ENCODE data around the gene FAM187B.
"Not testable (repeated sequence)": the region's sequence is repeated elsewhere in the genome, so short reads cannot be mapped to it uniquely, and the experiment has no call there.

Gene FAM187B

GRCh38 chr19:35213663-35214632 is 14.6 kb downstream of the FAM187B start:
- H3K36me3 Mint-ChIP-seq, result peaks cover 27% of the 10 kb centered on the region
- H3K9me3 Mint-ChIP-seq, result no peaks in the 10 kb centered on the region
- peak; percentile 87 for ATAC-seq
- H3K4me1 Mint-ChIP-seq, result peaks cover 64% of the 10 kb centered on the region
- peak overlapping the region; percentile 64 for H3K4me3 Mint-ChIP-seq
- DNase-seq (ENCODE audit: low spot score in 2 of 2), result peak; percentile 57 to 82
- peak overlapping the region; percentile 97 for H3K27ac Mint-ChIP-seq

GRCh38 chr19:35212241-35212640 is 16.3 kb downstream of the FAM187B start:
- peaks cover 27% of the 10 kb centered on the region for H3K36me3 Mint-ChIP-seq
- peaks cover 71% of the 10 kb centered on the region for H3K4me1 Mint-ChIP-seq
- ATAC-seq, result no peak
- no peak for DNase-seq (ENCODE audit: low spot score in 2 of 2)
- H3K9me3 Mint-ChIP-seq, result no peaks in the 10 kb centered on the region
- H3K4me3 Mint-ChIP-seq, result peak overlapping the region; percentile 64
- peak overlapping the region; percentile 97 for H3K27ac Mint-ChIP-seq

DNA sequence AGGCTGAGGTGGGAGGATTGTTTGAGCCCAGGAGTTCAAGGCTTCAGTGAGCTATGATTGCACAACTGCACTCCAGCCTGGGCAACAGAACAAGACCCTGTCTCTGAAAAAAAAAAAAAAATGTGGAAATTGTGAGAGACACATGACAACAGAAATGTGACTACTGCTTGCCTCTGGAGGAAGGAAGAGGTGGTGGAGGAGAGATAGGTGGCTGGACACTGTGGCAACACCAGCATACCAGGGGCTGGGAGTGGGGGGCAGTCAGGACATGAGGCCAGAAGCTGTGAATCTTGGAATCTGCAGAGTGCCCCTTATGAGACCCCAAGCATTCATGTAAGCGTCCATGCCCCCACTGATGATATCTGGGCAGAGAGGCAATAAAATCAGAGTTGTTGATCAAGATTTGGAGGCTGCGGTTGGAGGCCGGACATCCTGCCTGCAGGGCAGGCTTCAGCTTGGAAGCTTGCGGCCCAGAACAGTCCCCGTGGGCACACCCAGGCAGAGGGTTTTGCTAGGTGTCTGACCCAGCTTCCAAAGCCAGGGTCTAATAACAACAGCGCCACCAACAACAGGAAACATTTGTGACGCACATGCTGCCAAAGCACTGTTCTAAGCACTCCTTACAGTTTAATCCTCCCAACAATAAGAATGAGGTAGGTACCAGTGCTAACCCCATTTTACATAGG is 16.9 kb downstream of the FAM187B start:
- peak; percentile 14 for ATAC-seq
- peak; percentile 27 to 68 for DNase-seq (ENCODE audit: low spot score in 2 of 2)
- Mint-ChIP-seq H3K4me3 (peak overlapping the region; percentile 64), H3K9me3 (no peaks in the 10 kb centered on the region), H3K36me3 (peaks cover 27% of the 10 kb centered on the region), H3K4me1 (peaks cover 71% of the 10 kb centered on the region), H3K27ac (peak overlapping the region; percentile 97)

DNA sequence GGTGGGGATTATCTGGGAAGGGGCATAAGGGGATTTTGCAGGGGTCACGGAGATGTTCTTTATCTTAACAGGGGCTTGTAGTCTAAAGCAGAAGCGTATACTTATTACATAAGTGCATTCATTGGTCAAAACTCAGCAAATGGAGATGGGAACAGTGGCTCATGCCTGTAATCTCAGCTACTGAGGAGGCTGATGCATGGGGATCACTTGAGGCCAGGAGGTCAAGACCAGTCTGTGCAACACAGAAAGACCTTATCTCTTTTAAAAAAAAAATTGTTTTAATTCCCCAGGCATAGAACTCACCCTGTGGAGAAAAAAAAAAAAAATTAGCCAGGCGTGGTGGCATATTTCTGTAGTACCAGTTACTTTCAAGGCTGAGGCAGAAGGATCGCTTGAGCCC is 18.9 kb downstream of the FAM187B start:
- peaks cover 27% of the 10 kb centered on the region for H3K36me3 Mint-ChIP-seq
- H3K4me3 Mint-ChIP-seq, result no peak overlapping the region
- peaks cover 73% of the 10 kb centered on the region for H3K4me1 Mint-ChIP-seq
- H3K27ac Mint-ChIP-seq, result no peak overlapping the region
- no peaks in the 10 kb centered on the region for H3K9me3 Mint-ChIP-seq
- no peak for ATAC-seq
- no peak for DNase-seq (ENCODE audit: low spot score in 2 of 2)

- Mint-ChIP-seq H3K4me3 (peak overlapping the region; percentile 48), H3K27ac (no peak overlapping the region), H3K4me1 (peaks cover 74% of the 10 kb centered on the region), H3K36me3 (peaks cover 20% of the 10 kb centered on the region), H3K9me3 (no peaks in the 10 kb centered on the region)
- DNase-seq (ENCODE audit: low spot score in 2 of 2) (no peak), ATAC-seq (no peak)
Observed at GRCh38 chr19:35208121-35208520, 20.4 kb downstream of the FAM187B start.

- H3K36me3 Mint-ChIP-seq, result peaks cover 18% of the 10 kb centered on the region
- no peak for ATAC-seq
- peak overlapping the region; percentile 48 for H3K4me3 Mint-ChIP-seq
- peak in 1 of 2 donors; percentile 43 for DNase-seq (ENCODE audit: low spot score in 2 of 2)
- H3K4me1 Mint-ChIP-seq, result peaks cover 74% of the 10 kb centered on the region
- H3K9me3 Mint-ChIP-seq, result no peaks in the 10 kb centered on the region
- peak overlapping the region; percentile 86 for H3K27ac Mint-ChIP-seq
Observed at GRCh38 chr19:35207391-35207871, 21.1 kb downstream of the FAM187B start.

- peaks cover 12% of the 10 kb centered on the region for H3K36me3 Mint-ChIP-seq
- H3K27ac Mint-ChIP-seq, result peak overlapping the region; percentile 86
- peaks cover 69% of the 10 kb centered on the region for H3K4me1 Mint-ChIP-seq
- H3K9me3 Mint-ChIP-seq, result no peaks in the 10 kb centered on the region
- H3K4me3 Mint-ChIP-seq, result peak overlapping the region; percentile 48
- no peak for ATAC-seq
- DNase-seq (ENCODE audit: low spot score in 2 of 2), result no peak
Observed at GRCh38 chr19:35206855-35207254, 21.7 kb downstream of the FAM187B start.

GRCh38 chr19:35206379-35206778 is 22.2 kb downstream of the FAM187B start:
- DNase-seq (ENCODE audit: low spot score in 2 of 2) (peak in 1 of 2 donors; percentile 55), ATAC-seq (peak; percentile 60)
- peaks cover 64% of the 10 kb centered on the region for H3K4me1 Mint-ChIP-seq
- H3K9me3 Mint-ChIP-seq, result no peaks in the 10 kb centered on the region
- peaks cover 7% of the 10 kb centered on the region for H3K36me3 Mint-ChIP-seq
- H3K4me3 Mint-ChIP-seq, result peak overlapping the region; percentile 48
- peak overlapping the region; percentile 86 for H3K27ac Mint-ChIP-seq

GRCh38 chr19:35205733-35206323 is 22.7 kb downstream of the FAM187B start:
- Mint-ChIP-seq H3K9me3 (no peaks in the 10 kb centered on the region), H3K4me1 (peaks cover 59% of the 10 kb centered on the region), H3K36me3 (peaks cover 3% of the 10 kb centered on the region), H3K4me3 (peak overlapping the region; percentile 48), H3K27ac (peak overlapping the region; percentile 86)
- DNase-seq (ENCODE audit: low spot score in 2 of 2), result no peak
- no peak for ATAC-seq

DNA sequence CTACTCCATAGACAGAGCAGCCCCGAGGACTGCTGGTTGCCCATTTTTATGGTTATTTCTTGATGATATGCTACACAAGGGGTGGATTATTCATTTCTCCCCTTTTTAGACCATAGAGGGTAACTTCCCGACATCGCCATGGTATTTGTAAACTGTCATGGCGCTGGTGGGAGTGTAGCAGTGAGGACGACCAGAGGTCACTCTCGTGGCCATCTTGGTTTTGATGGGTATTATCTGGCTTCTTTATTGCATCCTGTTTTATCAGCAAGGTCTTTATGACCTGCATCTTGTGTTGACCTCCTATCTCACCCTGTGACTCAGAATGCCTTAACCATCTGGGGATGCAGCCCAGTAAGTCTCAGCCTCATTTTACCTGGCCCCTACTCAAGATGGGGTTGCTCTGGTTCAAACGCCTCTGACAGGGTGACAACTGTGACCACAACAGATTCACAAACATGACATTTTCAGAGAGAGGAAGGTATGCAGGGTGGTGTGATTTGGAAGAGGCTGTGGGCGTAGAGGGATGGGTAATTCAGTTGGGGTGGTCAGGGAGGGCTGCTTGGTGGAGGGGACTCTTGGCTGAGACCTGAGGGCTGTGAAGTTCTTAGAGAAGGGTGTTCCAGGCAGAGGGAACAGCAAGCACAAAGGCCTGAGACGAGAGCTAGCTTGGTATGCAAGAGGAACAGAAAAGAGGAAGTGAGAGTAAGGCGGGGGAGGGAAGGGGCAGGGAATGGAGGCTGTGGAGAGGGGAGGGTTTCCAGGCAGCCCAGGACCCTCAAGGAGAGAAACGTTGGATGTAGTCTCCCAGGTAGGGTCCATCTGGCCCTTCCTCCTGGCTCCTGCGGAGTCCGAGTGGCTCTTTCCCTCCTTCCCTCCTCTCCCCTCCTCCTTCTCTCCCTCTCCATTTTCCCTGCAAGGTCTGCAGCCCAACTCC is 23.5 kb downstream of the FAM187B start:
- DNase-seq (ENCODE audit: low spot score in 2 of 2) (no peak), ATAC-seq (peak; percentile 70)
- Mint-ChIP-seq H3K4me3 (peak overlapping the region; percentile 48), H3K9me3 (no peaks in the 10 kb centered on the region), H3K27ac (peak overlapping the region; percentile 86), H3K4me1 (peaks cover 55% of the 10 kb centered on the region), H3K36me3 (no peaks in the 10 kb centered on the region)

DNA sequence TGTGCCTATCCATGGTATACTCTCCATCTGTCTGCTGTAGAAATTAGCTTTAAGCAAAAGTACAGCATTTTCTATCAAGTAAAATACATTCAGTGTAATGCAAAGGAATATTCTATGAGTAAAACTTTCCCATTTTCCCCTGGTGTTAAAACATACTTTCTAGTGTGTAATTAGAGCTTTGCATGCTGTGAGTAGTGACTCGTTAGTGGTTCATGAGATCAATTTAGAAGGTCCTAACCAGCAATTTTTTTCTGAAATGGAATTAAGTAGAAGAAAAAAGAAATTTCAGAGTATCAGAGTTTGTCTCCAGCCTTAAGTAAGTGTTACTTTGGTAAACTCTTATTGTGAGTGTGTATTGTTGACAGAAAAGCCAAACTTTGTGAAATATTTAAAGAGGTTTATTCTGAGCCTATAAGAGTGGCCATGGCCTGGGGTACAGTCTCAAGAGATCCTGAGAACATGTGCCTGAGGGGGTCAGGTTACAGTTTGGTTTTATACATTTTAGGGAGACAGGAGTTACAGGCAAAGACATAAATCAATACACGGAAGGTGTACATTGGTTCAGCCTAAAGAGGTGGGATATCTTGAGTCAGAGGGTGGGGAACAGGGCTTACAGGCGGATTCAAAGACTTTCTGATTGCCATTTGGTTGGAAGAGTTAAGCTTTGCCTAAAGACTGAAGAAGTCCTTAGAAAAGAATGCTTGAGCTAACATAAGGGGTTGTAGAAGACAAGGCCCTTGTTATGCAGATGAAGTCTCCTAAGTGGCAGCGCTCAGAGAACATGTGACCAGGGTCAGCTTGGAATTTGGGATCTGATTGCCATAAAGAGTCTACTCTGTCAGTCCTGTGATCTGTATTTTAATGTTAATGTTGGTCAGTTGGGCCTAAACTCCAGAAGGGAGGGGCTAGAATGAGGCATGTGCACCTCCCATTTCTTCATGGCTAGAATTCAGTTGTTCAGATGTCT is 25.5 kb downstream of the FAM187B start:
- Mint-ChIP-seq H3K4me3 (no peak overlapping the region), H3K4me1 (peaks cover 51% of the 10 kb centered on the region), H3K27ac (peak overlapping the region; percentile 86), H3K36me3 (no peaks in the 10 kb centered on the region), H3K9me3 (no peaks in the 10 kb centered on the region)
- ATAC-seq (no peak), DNase-seq (ENCODE audit: low spot score in 2 of 2) (no peak)

- Mint-ChIP-seq H3K27ac (no peak overlapping the region), H3K36me3 (no peaks in the 10 kb centered on the region), H3K4me3 (no peak overlapping the region), H3K4me1 (peaks cover 21% of the 10 kb centered on the region), H3K9me3 (no peaks in the 10 kb centered on the region)
- DNase-seq (ENCODE audit: low spot score in 2 of 2), result no peak
- no peak for ATAC-seq
Observed at GRCh38 chr19:35199481-35199880, 29.1 kb downstream of the FAM187B start.

DNA sequence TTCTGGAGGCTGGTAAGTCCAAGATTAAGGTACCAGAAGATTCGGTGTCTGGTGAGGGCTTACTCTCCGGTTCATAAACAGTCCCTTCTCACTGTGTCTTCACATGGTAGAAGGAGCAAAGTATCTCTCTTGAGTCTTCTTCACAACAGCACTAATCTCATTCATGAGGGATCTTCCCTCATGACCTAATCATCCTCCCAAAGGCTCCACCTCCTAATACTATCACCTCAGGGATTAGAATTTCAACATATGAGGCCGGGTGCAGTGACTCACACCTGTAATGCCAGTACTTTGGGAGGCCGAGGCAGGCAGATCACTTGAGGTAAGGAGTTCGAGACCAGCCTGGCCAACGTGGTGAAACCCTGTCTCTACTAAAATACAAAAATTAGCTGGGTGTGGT is 31.7 kb downstream of the FAM187B start:
- not testable (repeated sequence) for H3K36me3 Mint-ChIP-seq, H3K4me3 Mint-ChIP-seq, H3K9me3 Mint-ChIP-seq, H3K27ac Mint-ChIP-seq, ATAC-seq, H3K4me1 Mint-ChIP-seq
- peak in 1 of 2 donors; percentile 20 for DNase-seq (ENCODE audit: low spot score in 2 of 2)

Measured in stimulated activated effector memory CD8-positive, alpha-beta T cell treated with anti-CD3 and anti-CD28 coated beads, Interleukin-12 subunit alpha, Interleukin-12 subunit beta, amount 100 ng/mL, for 72 hours (primary cell).